Measurements from ENCODE around the gene HPCAL1.
"Not testable (repeated sequence)": the region's sequence is repeated elsewhere in the genome, so short reads cannot be mapped to it uniquely, and the experiment has no call there.

DNA sequence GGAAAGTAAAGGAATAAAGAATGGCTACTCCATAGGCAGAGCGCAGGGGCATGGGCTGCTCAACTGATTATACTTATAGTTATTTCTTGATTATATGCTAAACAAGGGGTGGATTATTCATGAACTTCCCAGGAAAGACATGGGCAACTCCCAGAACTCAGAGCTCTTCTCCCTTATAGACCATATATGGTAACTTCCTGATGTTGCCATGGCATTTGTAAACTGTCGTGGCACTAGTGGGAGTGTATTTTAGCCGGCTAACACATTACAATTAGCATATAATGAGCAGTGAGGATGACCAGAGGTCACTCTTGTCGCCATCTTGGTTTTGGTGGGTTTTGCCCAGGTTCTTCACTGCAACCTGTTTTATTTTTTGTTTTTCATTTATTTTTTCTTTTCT is 7.1 kb upstream of the HPCAL1 start:
- TF ChIP-seq, protein P1, sequence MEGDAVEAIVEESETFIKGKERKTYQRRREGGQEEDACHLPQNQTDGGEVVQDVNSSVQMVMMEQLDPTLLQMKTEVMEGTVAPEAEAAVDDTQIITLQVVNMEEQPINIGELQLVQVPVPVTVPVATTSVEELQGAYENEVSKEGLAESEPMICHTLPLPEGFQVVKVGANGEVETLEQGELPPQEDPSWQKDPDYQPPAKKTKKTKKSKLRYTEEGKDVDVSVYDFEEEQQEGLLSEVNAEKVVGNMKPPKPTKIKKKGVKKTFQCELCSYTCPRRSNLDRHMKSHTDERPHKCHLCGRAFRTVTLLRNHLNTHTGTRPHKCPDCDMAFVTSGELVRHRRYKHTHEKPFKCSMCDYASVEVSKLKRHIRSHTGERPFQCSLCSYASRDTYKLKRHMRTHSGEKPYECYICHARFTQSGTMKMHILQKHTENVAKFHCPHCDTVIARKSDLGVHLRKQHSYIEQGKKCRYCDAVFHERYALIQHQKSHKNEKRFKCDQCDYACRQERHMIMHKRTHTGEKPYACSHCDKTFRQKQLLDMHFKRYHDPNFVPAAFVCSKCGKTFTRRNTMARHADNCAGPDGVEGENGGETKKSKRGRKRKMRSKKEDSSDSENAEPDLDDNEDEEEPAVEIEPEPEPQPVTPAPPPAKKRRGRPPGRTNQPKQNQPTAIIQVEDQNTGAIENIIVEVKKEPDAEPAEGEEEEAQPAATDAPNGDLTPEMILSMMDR (IDR thresholded peaks at IDR 0.05), result not testable (repeated sequence)
- not testable (repeated sequence) for TF ChIP-seq EZH2 (IDR thresholded peaks at IDR 0.05; ENCODE audit: borderline replicate concordance, insufficient read depth, low read depth, low read length, poor library complexity, severe bottlenecking)
